Kidney epithelial cell (primary cell): ENCODE results near the gene LYPD4. TPM values are rescaled to one million over a fixed set of nuclear protein-coding genes. Genes with fewer than 3 reads are reported as not detected.

Source experiments
- DNase-seq: peaks from one replicate; pipeline ENCODE4 v3.0.0-alpha.2; 2010; ENCODE audit warnings: low read depth
- H3K27me3 ChIP-seq: 2 replicates; pipeline ENCODE4 v1.6.0; 2011; ENCODE audit warnings: low read length; ENCODE audit not compliant: control insufficient read depth, insufficient read depth
- H3K36me3 ChIP-seq: 2 replicates; pipeline ENCODE4 v1.5.1; 2011; ENCODE audit warnings: low read length; ENCODE audit not compliant: control insufficient read depth, insufficient read depth
- H3K4me3 ChIP-seq: 2 replicates; pipeline ENCODE4 v1.5.1; 2011; ENCODE audit warnings: low read depth, mild to moderate bottlenecking, control low read depth, low read length
- total RNA-seq: library from RNA; depleted of rRNA; stranded (reverse); fragments of >200 nt; gene quantifications from 2 replicates; pipeline ENCODE4 v1.2.3, GENCODE V29; 2015
- TF ChIP-seq, protein P1 (sequence below): IDR thresholded peaks from 2 replicates; pipeline ENCODE4 v1.5.1; 2011; ENCODE audit warnings: mild to moderate bottlenecking, moderate library complexity, low read length, control low read depth, inconsistent platforms; ENCODE audit not compliant: insufficient read depth, poor library complexity, severe bottlenecking

Gene LYPD4
- total RNA-seq, 1 donor from 2014 or later = not detected

DNA sequence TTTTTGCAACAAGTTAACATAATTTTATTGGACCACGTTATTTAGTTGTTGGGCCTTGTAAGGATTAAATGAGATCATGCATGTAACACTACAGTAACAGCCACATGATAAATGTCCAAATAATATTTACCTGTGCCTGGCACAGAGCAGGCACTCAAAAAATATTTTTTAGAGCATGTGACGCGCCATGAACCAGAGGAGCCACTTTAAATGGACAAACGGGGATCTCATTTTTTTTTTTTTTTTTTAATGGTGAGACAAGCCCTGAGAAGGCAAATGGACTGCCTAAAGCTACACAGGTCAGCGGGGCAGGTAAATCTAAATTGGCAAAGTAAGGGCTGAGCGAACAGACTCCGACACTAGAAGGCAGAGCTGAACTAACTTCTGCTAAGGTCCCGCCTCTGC, 14.7 kb upstream of the LYPD4 start:
- Histone ChIP-seq H3K36me3 (peaks cover 4% of the 10 kb centered on the region), H3K4me3 (peak overlapping the region; percentile 22), H3K27me3 (peaks cover under 1% of the 10 kb centered on the region)
- DNase-seq = no peak
- TF ChIP-seq, protein P1, sequence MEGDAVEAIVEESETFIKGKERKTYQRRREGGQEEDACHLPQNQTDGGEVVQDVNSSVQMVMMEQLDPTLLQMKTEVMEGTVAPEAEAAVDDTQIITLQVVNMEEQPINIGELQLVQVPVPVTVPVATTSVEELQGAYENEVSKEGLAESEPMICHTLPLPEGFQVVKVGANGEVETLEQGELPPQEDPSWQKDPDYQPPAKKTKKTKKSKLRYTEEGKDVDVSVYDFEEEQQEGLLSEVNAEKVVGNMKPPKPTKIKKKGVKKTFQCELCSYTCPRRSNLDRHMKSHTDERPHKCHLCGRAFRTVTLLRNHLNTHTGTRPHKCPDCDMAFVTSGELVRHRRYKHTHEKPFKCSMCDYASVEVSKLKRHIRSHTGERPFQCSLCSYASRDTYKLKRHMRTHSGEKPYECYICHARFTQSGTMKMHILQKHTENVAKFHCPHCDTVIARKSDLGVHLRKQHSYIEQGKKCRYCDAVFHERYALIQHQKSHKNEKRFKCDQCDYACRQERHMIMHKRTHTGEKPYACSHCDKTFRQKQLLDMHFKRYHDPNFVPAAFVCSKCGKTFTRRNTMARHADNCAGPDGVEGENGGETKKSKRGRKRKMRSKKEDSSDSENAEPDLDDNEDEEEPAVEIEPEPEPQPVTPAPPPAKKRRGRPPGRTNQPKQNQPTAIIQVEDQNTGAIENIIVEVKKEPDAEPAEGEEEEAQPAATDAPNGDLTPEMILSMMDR = no peak

DNA sequence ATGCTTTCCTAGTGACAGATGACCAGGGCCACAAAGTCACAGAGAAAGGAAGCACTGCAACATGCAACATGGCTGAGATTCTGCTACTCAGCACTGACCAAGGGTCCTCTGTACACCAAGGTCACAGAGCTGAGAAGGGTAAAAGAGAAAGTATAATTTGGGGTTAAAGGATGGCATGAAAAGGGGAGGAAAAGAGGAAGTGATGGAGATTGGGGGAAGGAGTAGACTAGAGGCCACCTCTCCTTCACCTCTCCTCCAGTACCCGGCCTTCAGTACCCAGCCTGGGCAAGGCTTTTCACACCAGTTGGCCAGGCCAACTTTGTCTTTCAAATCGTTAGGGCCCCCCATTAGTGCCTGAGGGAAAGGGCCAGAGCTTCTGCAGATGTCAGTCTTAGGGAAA, 9.3 kb upstream of the LYPD4 start:
- H3K4me3 ChIP-seq = no peak overlapping the region
- no peak for DNase-seq
- H3K27me3 ChIP-seq = peaks cover 9% of the 10 kb centered on the region
- TF ChIP-seq, protein P1 = no peak
- no peaks in the 10 kb centered on the region for H3K36me3 ChIP-seq

DNA sequence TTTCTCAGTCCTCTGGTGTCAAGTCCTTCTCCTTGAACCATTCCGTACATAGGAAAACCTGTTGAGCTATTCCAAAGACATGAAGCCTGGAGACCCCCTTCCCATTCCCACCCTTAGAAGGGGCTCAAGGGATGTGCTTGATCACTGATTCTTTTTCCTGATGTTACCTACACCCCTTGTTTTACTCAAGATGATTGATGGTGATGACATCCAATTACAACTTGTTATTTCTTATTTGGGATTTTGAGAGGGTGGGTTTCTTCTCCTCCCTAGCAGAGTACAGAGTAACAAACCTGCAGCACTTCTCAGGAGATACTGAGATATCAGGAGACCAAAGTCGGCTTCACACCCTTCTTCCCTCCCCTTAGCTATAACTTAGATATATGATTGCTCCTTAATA, 8.9 kb upstream of the LYPD4 start:
- TF ChIP-seq, protein P1 = no peak
- no peak for DNase-seq
- no peak overlapping the region for H3K4me3 ChIP-seq
- H3K36me3 ChIP-seq = no peaks in the 10 kb centered on the region
- H3K27me3 ChIP-seq = peaks cover 9% of the 10 kb centered on the region

DNA sequence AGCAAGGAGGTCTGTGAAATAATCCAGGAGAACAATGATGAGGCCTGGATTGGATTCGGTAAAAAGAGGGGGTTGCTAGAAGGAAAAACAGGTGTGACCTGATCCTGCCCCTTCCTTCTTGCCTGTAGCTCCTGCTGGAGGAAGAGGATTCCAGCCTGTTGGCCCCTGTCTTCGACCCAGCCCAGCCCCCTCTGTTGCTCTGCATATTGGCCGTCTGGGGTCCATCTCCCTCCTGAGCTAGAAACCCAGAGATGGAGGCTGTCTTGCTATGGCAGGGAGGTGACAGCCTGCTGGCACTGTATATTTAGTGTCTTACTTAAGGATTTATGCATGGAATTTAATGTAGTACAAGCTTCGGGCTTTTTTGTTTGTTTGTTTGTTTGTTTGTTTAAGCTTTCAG, 7.0 kb upstream of the LYPD4 start:
- Histone ChIP-seq H3K4me3 (no peak overlapping the region), H3K27me3 (peaks cover 9% of the 10 kb centered on the region), H3K36me3 (no peaks in the 10 kb centered on the region)
- no peak for DNase-seq
- TF ChIP-seq, protein P1 = no peak

DNA sequence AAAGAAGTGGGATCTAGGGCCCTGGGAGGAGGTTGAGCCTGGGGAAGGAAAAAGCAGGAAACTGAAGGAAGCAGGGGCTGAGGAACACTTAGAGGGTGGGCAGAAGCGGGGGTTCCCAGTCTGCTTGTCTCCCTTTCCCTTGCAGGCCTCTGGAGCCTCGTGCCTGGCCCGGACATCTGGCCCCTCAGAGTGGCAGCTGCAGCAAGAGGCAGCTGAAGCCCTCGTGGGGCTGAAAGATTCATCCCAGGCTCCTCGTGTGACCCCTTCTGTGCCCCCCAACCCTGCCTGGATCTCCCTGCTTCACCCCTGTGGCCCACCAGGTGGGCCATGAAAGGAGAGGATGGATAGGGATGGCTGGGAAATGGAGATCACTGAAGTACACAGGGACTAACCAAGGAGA, 5.9 kb upstream of the LYPD4 start:
- DNase-seq = no peak
- TF ChIP-seq, protein P1 = no peak
- Histone ChIP-seq H3K27me3 (peaks cover 9% of the 10 kb centered on the region), H3K4me3 (no peak overlapping the region), H3K36me3 (no peaks in the 10 kb centered on the region)

DNA sequence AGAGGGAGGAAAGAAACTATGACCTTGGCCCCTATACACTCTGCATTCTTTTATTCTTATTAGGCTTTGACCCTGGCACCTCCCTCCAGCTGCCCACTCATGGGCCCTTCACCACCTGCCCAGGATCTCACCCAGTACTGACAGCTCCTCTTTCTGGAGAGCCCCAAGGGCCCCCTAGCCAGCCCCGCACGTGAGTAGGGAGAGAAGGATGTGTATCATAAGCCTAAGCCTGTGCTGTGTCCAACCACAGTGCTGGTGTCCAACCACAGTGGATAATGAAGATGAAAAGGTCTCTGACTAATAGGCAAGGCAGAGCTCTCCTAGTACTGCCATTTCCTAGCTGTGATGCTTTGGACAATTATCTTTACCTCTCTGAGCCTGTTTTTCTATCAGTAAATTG, 4.6 kb upstream of the LYPD4 start:
- no peak for DNase-seq
- H3K4me3 ChIP-seq = no peak overlapping the region
- peaks cover 7% of the 10 kb centered on the region for H3K27me3 ChIP-seq
- TF ChIP-seq, protein P1 = no peak
- H3K36me3 ChIP-seq = no peaks in the 10 kb centered on the region
